H9 (cell line): Measurements from ENCODE around the gene NDST1. TPM values are rescaled to one million over a fixed set of nuclear protein-coding genes. Genes with fewer than 3 reads are reported as not detected.

Source experiments
- DNase-seq: peaks from one replicate; pipeline ENCODE4 v3.0.0-alpha.2; 2017
- H2AFZ ChIP-seq: one replicate; pipeline ENCODE4 v1.6.1; 2013; ENCODE audit warnings: mild to moderate bottlenecking, low read length, control low read depth, moderate library complexity
- H2AK5ac ChIP-seq: 2 replicates; pipeline ENCODE4 v1.6.1; 2013; ENCODE audit warnings: low read length, control low read depth, mixed read lengths; ENCODE audit not compliant: insufficient read length
- H2BK120ac ChIP-seq: one replicate; pipeline ENCODE4 v1.6.1; 2013; ENCODE audit warnings: low read depth, mild to moderate bottlenecking, low read length, control low read depth, inconsistent platforms; ENCODE audit not compliant: poor library complexity, severe bottlenecking
- H2BK12ac ChIP-seq: 2 replicates; pipeline ENCODE4 v1.6.1; 2013; ENCODE audit warnings: low read length, control low read depth, mixed read lengths, low read depth; ENCODE audit not compliant: insufficient read length
- H2BK15ac ChIP-seq: 2 replicates; pipeline ENCODE4 v1.6.1; 2013; ENCODE audit warnings: low read depth, low read length, control low read depth
- H2BK20ac ChIP-seq: one replicate; pipeline ENCODE4 v1.6.1; 2013; ENCODE audit warnings: low read depth, mild to moderate bottlenecking, low read length, control low read depth, inconsistent platforms; ENCODE audit not compliant: poor library complexity, severe bottlenecking
- H2BK5ac ChIP-seq: 2 replicates; pipeline ENCODE4 v1.6.1; 2013; ENCODE audit warnings: low read length, control low read depth, mixed read lengths; ENCODE audit not compliant: insufficient read length
- H3K14ac ChIP-seq: 2 replicates; pipeline ENCODE4 v1.6.1; 2013; ENCODE audit warnings: low read length, control low read depth; ENCODE audit not compliant: insufficient read depth
- H3K18ac ChIP-seq: 2 replicates; pipeline ENCODE4 v1.6.1; 2013; ENCODE audit warnings: low read depth, mild to moderate bottlenecking, mixed read lengths, low read length, control low read depth; ENCODE audit not compliant: insufficient read length
- H3K23ac ChIP-seq: 2 replicates; pipeline ENCODE4 v1.6.1; 2013; ENCODE audit warnings: low read length, control low read depth, mixed read lengths, low read depth; ENCODE audit not compliant: insufficient read length
- H3K23me2 ChIP-seq: 2 replicates; pipeline ENCODE4 v1.6.1; 2013; ENCODE audit warnings: low read depth, mild to moderate bottlenecking, mixed read lengths, low read length, control low read depth; ENCODE audit not compliant: insufficient read length, poor library complexity, severe bottlenecking
- H3K27ac ChIP-seq: 2 replicates; pipeline ENCODE4 v1.5.1; 2013; ENCODE audit warnings: low read length, control low read depth, mixed read lengths, low read depth; ENCODE audit not compliant: insufficient read length
- H3K27me3 ChIP-seq: 2 replicates; pipeline ENCODE4 v1.6.1; 2013; ENCODE audit warnings: low read length, control low read depth, inconsistent platforms; ENCODE audit not compliant: insufficient read depth
- H3K4ac ChIP-seq: 2 replicates; pipeline ENCODE4 v1.6.1; 2013; ENCODE audit warnings: low read depth, mild to moderate bottlenecking, control low read depth, inconsistent platforms, low read length, moderate library complexity
- H3K4me1 ChIP-seq: 2 replicates; pipeline ENCODE4 v1.6.1; 2013; ENCODE audit warnings: low read length, control low read depth, inconsistent platforms; ENCODE audit not compliant: insufficient read depth
- H3K4me2 ChIP-seq: 2 replicates; pipeline ENCODE4 v1.6.1; 2013; ENCODE audit warnings: low read length, control low read depth, mixed read lengths; ENCODE audit not compliant: insufficient read length, insufficient read depth
- H3K56ac ChIP-seq: 2 replicates; pipeline ENCODE4 v1.6.1; 2013; ENCODE audit warnings: low read depth, mild to moderate bottlenecking, mixed read lengths, low read length, control low read depth; ENCODE audit not compliant: insufficient read length
- H3K79me1 ChIP-seq: 2 replicates; pipeline ENCODE4 v1.6.1; 2013; ENCODE audit warnings: low read depth, mild to moderate bottlenecking, moderate library complexity, low read length, control low read depth, inconsistent platforms; ENCODE audit not compliant: insufficient read depth, poor library complexity, severe bottlenecking
- H3K79me2 ChIP-seq: 2 replicates; pipeline ENCODE4 v1.6.1; 2013; ENCODE audit warnings: low read length, control low read depth, inconsistent platforms; ENCODE audit not compliant: insufficient read depth
- H3K9ac ChIP-seq: 2 replicates; pipeline ENCODE4 v1.6.1; 2013; ENCODE audit warnings: low read length, control low read depth, mixed read lengths; ENCODE audit not compliant: insufficient read length; ENCODE audit errors: extremely low read depth
- H3K9me3 ChIP-seq: one replicate; pipeline ENCODE4 v1.6.1; 2013; ENCODE audit warnings: low read depth, low read length, inconsistent platforms; ENCODE audit not compliant: control insufficient read depth
- H3T11ph ChIP-seq: one replicate; pipeline ENCODE4 v1.6.1; 2013; ENCODE audit warnings: mild to moderate bottlenecking, low read length, control low read depth, inconsistent platforms
- H4K20me1 ChIP-seq: one replicate; pipeline ENCODE4 v1.6.1; 2013; ENCODE audit not compliant: control insufficient read depth, insufficient read length, insufficient read depth
- H4K5ac ChIP-seq: 2 replicates; pipeline ENCODE4 v1.6.1; 2013; ENCODE audit warnings: low read depth, mild to moderate bottlenecking, mixed read lengths, low read length, control low read depth; ENCODE audit not compliant: insufficient read length
- H4K8ac ChIP-seq: replicated peaks from 2 replicates; pipeline ENCODE4 v1.6.1; 2013; ENCODE audit warnings: low read length, control low read depth, mixed read lengths, low read depth; ENCODE audit not compliant: insufficient read length
- H4K91ac ChIP-seq: 2 replicates; pipeline ENCODE4 v1.6.1; 2013; ENCODE audit warnings: low read depth, mild to moderate bottlenecking, moderate library complexity, mixed read lengths, low read length, control low read depth; ENCODE audit not compliant: insufficient read length
- H3K27ac Mint-ChIP-seq, 3 experiments: 2 replicates in 2 of 3; 3 replicates in 1 of 3; pipeline ENCODE4 v1.8.0; 2020 to 2021; ENCODE audit warnings: mixed read lengths in 3 of 3, mild to moderate bottlenecking in 1 of 3, moderate library complexity in 1 of 3
- H3K27me3 Mint-ChIP-seq: 2 replicates; pipeline ENCODE4 v1.8.0; 2021; ENCODE audit warnings: low read depth, mild to moderate bottlenecking, moderate library complexity, mixed read lengths
- H3K36me3 Mint-ChIP-seq, 3 experiments: 2 replicates in 2 of 3; 3 replicates in 1 of 3; pipeline ENCODE4 v1.8.0; 2020 to 2021; ENCODE audit warnings: low read depth in 3 of 3, mixed read lengths in 3 of 3; ENCODE audit not compliant: insufficient read depth in 1 of 3
- H3K4me1 Mint-ChIP-seq, 2 experiments: 2 replicates each; pipeline ENCODE4 v1.8.0; 2020; ENCODE audit warnings: mixed read lengths in 2 of 2
- H3K4me3 Mint-ChIP-seq, 2 experiments: 2 replicates in 1 of 2; 3 replicates in 1 of 2; pipeline ENCODE4 v1.8.0; 2020 to 2021; ENCODE audit warnings: mild to moderate bottlenecking in 2 of 2, mixed read lengths in 2 of 2, moderate library complexity in 1 of 2
- H3K9me3 Mint-ChIP-seq, 2 experiments: 2 replicates in 1 of 2; 3 replicates in 1 of 2; pipeline ENCODE4 v1.8.0; 2020; ENCODE audit warnings: mild to moderate bottlenecking in 2 of 2, mixed read lengths in 2 of 2, moderate library complexity in 1 of 2
- WGBS: extraction: QIAGEN DNeasy Blood & Tissue Kit; methylation state at CpG from one replicate; pipeline ENCODE4 v1.1.7; 2013; ENCODE audit warnings: missing lambda C conversion rate, low lambda C conversion rate, mixed read lengths; ENCODE audit not compliant: insufficient read length; ENCODE audit errors: extremely low coverage; 5-methylcytosine and 5-hydroxymethylcytosine counted together
- total RNA-seq: library from RNA; stranded (reverse); gene quantifications from 2 replicates; pipeline ENCODE4 v1.2.1, GENCODE V29; 2021
- TF ChIP-seq, protein P1 (sequence below): fragments of 200-600 bp; sonication (generic); conservative IDR thresholded peaks from 3 replicates; pipeline ENCODE4 v1.8.0; 2021; ENCODE audit warnings: antibody characterized with exemption, mild to moderate bottlenecking

NDST1 gene
- total RNA-seq, 1 experiment from 2014 or later = 65.5 TPM

DNA sequence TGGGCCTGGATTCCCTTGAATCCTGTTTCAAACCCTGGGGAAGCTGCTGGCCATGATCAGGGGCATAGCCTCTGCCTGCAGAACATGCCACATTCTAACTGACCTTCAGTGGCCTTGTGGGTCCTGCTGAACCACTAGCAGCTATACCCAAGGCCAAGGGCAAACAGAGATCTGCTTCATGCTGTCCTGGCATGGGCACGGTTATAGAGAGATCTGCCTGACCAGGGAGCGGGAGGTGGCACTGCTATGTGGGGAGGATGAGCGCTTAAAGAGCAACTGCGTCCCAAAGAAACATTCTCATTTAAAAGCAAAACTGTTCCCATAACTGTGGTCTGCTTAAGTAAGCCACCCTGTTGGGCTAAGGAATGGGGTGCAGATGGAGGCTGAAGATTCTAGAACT lies 96.1 kb downstream of the NDST1 start:
- H2AK5ac ChIP-seq = no peak overlapping the region
- H4K20me1 ChIP-seq = no peaks in the 10 kb centered on the region
- no peak overlapping the region for H3K27ac ChIP-seq
- no peak overlapping the region for H3K14ac ChIP-seq
- Mint-ChIP-seq H3K9me3 (no peaks in the 10 kb centered on the region), H3K4me1 (peaks cover 4 to 17% of the 10 kb centered on the region in 2 experiments; a peak in 2 of 4 replicates), H3K4me3 (no peak overlapping the region), H3K36me3 (no peaks in the 10 kb centered on the region), H3K27ac (no peak overlapping the region; a peak in 1 of 7 replicates), H3K27me3 (no peaks in the 10 kb centered on the region; the same call in 1 of the 2 replicates)
- no peak overlapping the region for H4K91ac ChIP-seq
- no peaks in the 10 kb centered on the region for H3K79me2 ChIP-seq
- H3K23me2 ChIP-seq = no peaks in the 10 kb centered on the region
- H3K56ac ChIP-seq = no peak overlapping the region
- no peak overlapping the region for H4K8ac ChIP-seq
- no peaks in the 10 kb centered on the region for H3K4me1 ChIP-seq
- H2BK15ac ChIP-seq = no peak overlapping the region
- no peak overlapping the region for H2AFZ ChIP-seq
- TF ChIP-seq, protein P1, sequence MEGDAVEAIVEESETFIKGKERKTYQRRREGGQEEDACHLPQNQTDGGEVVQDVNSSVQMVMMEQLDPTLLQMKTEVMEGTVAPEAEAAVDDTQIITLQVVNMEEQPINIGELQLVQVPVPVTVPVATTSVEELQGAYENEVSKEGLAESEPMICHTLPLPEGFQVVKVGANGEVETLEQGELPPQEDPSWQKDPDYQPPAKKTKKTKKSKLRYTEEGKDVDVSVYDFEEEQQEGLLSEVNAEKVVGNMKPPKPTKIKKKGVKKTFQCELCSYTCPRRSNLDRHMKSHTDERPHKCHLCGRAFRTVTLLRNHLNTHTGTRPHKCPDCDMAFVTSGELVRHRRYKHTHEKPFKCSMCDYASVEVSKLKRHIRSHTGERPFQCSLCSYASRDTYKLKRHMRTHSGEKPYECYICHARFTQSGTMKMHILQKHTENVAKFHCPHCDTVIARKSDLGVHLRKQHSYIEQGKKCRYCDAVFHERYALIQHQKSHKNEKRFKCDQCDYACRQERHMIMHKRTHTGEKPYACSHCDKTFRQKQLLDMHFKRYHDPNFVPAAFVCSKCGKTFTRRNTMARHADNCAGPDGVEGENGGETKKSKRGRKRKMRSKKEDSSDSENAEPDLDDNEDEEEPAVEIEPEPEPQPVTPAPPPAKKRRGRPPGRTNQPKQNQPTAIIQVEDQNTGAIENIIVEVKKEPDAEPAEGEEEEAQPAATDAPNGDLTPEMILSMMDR = no peak
- H3T11ph ChIP-seq = no peak overlapping the region
- no peak overlapping the region for H3K4ac ChIP-seq
- no peak overlapping the region for H2BK5ac ChIP-seq
- no peaks in the 10 kb centered on the region for H3K9me3 ChIP-seq
- no peak overlapping the region for H3K4me2 ChIP-seq
- no peaks in the 10 kb centered on the region for H3K27me3 ChIP-seq
- H4K5ac ChIP-seq = no peak overlapping the region
- no peak for DNase-seq
- H2BK20ac ChIP-seq = no peak overlapping the region
- no peak overlapping the region for H2BK120ac ChIP-seq
- no peak overlapping the region for H3K9ac ChIP-seq
- H2BK12ac ChIP-seq = no peak overlapping the region
- WGBS = no CpG with 5 or more reads among the region's 4 CpGs
- H3K18ac ChIP-seq = no peak overlapping the region
- no peak overlapping the region for H3K23ac ChIP-seq
- no peaks in the 10 kb centered on the region for H3K79me1 ChIP-seq
